ENCODE results near the gene PATE4.
"Not testable (repeated sequence)": the region's sequence is repeated elsewhere in the genome, so short reads cannot be mapped to it uniquely, and the experiment has no call there.

Gene PATE4

DNA sequence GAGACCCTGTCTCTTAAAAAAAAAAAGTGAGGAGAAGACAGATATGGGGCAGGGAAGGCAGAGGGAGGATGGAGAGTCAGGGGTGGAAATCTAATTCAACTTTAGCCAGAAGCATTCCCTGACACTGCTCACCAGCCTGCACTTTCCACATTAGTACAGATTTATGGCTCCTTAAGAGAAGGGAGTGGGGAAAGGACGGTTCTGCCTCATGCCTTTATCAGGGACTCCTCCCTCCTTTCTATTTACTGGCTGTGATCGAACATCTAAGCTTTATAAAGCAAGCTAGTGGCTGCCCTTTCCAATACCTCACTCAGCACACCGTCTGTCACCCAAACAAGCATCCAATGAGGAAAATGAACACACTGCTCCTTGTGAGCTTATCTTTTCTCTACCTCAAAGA lies at the start of gene PATE4:
Gene PATE4 (plus strand): TSS at position 301 of the 400 bp plus-strand sequence. CDS start 44 bp downstream, at position 345.
- no peak for DNase-seq (ENCODE audit: low spot score)

DNA sequence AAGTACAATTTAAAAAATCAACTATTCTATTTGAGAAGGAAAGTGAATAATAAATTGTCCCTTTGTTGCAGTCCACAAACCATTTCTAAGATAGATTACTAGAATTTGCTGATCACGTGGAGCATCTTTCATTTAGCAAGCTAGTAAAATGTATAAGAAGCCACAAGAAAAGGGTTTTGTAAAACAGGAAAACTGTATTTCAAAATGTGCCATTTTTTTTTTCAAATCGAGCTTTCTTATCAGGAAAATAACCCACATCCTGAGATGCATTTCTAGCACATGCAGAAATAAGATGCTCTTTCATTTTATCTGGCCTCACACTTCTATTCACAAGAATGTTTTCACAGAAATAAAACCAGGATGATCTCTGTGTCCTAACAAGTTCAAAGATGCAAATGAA lies 48.4 kb upstream of the PATE4 start:
- DNase-seq (ENCODE audit: low spot score): no peak

- DNase-seq (ENCODE audit: low spot score): no peak
Measured at GRCh38 chr11:125787827-125788226, 45.3 kb upstream of the PATE4 start, which contains the start of gene PATE3. TSS of gene PATE3 (plus strand) at chr11:125788127. CDS start at chr11:125788152, 25 bp downstream.

GRCh38 chr11:125790825-125791224 lies 42.3 kb upstream of the PATE4 start:
- no peak for DNase-seq (ENCODE audit: low spot score)

GRCh38 chr11:125797641-125798040 lies 35.5 kb upstream of the PATE4 start:
- DNase-seq (ENCODE audit: low spot score): no peak

GRCh38 chr11:125799808-125800207 lies 33.3 kb upstream of the PATE4 start:
- DNase-seq (ENCODE audit: low spot score): no peak

DNA sequence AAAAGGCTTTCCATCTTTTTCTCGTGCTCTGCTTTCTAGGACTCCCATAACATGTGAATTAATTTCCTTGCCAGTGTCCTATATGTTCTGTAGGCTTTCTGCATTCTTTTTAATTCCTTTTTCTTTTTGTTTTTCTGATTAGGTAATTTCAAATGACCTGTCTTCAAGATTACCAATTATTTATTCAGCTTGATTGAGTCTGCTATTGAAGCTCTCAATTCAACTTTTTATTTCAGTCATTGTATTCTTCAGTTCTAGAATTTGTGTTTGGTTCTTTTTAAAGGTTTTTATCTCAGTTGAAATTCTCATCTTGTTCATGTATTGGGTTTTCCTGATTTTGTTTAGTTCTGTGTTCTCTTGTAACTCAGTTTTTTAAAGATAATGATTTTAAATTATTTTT lies 30.7 kb upstream of the PATE4 start:
- no peak for DNase-seq (ENCODE audit: low spot score)

DNA sequence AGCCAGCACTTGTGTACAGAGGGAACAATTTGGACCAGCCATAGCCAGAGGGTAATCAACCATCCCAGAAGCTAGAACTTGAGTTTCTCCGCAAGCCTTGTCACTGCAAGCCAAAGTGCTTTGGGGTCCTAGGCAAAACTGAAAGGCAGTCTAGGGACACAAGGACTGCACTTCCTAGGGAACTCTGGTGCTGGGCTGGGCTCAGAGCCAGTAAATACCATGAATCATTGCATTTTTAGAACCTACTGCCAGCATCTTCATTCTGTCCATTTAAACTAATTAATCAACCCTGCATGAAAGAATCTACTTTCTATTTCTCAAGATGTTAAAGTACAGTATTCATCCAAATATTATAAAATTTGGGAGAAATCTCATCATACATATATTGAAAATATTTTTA lies 25.2 kb upstream of the PATE4 start:
- no peak for DNase-seq (ENCODE audit: low spot score)

- DNase-seq (ENCODE audit: low spot score): no peak
Measured at GRCh38 chr11:125835748-125836147, 2.6 kb downstream of the PATE4 start.

DNA sequence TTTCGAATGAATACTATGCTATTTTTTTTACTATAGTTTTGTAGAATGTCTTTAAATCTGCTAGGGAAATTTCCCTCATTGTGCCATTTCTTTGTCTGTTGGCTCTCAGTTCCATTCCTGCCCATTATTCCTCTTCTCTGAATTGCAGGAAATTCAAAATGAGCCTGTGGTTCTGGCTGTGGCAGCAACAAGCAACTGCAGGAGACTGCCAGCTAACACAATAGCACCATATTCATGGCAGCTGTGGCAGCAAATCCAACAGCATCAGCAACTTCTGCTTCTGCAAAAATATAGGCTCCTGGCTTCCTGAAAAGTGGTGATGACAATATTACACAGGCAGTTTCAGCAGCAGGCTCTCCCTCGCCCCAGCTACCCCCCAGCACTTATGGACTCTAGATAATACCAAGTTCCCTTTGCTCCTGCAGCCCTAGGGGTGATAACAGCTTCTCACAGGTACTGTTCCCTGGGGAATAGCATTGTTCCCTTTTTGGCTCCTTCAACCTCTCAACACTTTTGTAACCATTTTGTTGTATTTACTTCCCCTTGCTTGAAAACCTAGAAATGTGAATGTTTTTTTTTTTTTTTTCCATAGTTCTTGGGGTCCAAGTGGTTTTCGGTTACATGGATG lies 9.3 kb downstream of the PATE4 start:
- no peak for DNase-seq (ENCODE audit: low spot score)

- no peak for DNase-seq (ENCODE audit: low spot score)
Measured at GRCh38 chr11:125846188-125846587, 13.1 kb downstream of the PATE4 start.

GRCh38 chr11:125857670-125858069 lies 24.6 kb downstream of the PATE4 start:
- not testable (repeated sequence) for DNase-seq (ENCODE audit: low spot score)

DNA sequence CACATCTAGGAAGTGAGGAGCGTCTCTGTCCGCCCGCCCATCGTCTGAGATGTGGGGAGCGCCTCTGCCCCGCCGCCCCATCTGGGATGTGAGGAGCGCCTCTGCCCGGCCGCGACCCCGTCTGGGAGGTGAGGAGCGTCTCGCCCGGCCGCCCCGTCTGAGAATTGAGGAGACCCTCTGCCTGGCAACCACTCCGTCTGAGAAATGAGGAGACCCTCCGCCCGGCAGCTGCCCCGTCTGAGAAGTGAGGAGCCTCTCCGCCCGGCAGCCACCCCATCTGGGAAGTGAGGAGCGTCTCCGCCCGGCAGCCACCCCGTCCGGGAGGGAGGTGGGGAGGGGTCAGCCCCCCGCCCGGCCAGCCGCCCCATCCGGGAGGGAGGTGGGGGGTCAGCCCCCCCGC lies 29.7 kb downstream of the PATE4 start:
- not testable (repeated sequence) for DNase-seq (ENCODE audit: low spot score)

DNA sequence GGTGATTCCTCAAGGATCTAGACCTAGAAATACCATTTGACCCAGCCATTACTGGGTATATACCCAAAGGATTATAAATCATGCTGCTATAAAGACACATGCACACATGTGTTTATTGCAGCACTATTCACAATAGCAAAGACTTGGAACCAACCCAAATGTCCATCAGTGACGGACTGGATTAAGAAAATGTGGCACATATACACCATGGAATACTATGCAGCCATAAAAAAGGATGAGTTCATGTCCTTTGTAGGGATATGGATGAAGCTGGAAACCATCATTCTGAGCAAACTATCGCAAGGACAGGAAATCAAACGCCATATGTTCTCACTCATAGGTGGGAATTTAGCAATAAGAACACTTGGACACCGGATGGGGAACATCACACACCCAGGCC lies 32.2 kb downstream of the PATE4 start:
- DNase-seq (ENCODE audit: low spot score): not testable (repeated sequence)

DNA sequence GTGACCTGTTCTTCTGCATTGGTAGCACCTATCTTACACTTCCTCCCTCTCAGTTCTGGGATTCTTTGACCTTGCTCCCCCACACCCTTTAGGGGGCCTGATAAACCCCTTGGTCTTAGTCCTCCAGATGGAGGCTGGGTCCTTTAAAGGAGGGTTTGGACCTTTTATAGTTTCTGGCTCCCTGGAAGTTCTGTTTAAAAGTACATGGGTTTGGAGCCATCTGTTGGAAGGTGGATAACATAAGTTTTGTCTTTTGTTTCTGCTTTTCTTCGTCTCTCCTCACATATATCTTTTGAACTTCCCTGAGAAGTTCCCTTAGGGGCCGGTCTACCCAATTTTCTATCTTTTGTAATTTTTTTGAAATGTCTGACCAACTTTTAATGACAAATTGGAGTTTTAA lies 36.4 kb downstream of the PATE4 start:
- no peak for DNase-seq (ENCODE audit: low spot score)

- no peak for DNase-seq (ENCODE audit: low spot score)
Measured at GRCh38 chr11:125871391-125872137, 38.4 kb downstream of the PATE4 start.

- DNase-seq (ENCODE audit: low spot score): no peak
Measured at GRCh38 chr11:125872138-125872491, 39.0 kb downstream of the PATE4 start.

GRCh38 chr11:125873881-125874555 lies 40.9 kb downstream of the PATE4 start:
- peak; percentile 62 for DNase-seq (ENCODE audit: low spot score)

GRCh38 chr11:125874556-125875124 lies 41.5 kb downstream of the PATE4 start:
- DNase-seq (ENCODE audit: low spot score): peak; percentile 56

DNA sequence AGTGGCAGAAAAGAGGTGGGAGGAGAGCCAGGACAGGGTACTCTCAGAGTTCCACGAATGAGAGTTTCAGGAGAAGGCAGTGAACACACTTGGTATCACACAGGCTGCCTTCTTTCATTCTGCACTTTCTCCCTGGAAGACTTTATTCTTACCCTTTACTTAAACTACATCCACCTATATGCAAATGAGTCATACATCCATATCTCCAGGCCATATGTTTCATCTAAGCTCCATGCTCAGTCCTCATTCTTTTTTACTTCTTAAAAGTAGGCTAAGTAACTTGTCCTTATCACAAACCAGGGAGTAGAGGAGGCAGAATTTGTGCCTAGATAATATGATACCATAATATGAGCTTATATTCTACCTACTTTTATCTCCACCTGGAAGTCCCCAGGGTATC lies 48.2 kb downstream of the PATE4 start:
- no peak for DNase-seq (ENCODE audit: low spot score)

GRCh38 chr11:125883375-125883774 lies 50.3 kb downstream of the PATE4 start:
- DNase-seq (ENCODE audit: low spot score): no peak

GRCh38 chr11:125886997-125887372 lies 53.9 kb downstream of the PATE4 start:
- peak; percentile 17 for DNase-seq (ENCODE audit: low spot score)

Data from COLO829 (cell line).